Right lobe of liver (tissue), 4 donors: Measurements from ENCODE around the gene SH2D2A.

ENCODE experiments used
- POLR2A ChIP-seq: fragments of 450-650 bp; IDR thresholded peaks from one replicate; pipeline ENCODE4 v1.6.1; 2017; ENCODE audit warnings: antibody characterized with exemption, mild to moderate bottlenecking
- TF ChIP-seq, protein P1 (sequence below), 4 donors: fragments of 200-600 bp in 3 of 4; fragments of 450-650 bp in 1 of 4; IDR thresholded peaks; one replicate each; pipeline versions ENCODE4 v1.5.1 to v1.8.0; 2016 to 2022; ENCODE audit warnings: antibody characterized with exemption in 4 of 4, mild to moderate bottlenecking in 2 of 4
- donor health status: DM: no; HTN: no; CAD: no.
- donor health status: DM: no; HTN: no; CAD: no.
- donor health status: DM: no; HTN: yes; CAD: no.

DNA sequence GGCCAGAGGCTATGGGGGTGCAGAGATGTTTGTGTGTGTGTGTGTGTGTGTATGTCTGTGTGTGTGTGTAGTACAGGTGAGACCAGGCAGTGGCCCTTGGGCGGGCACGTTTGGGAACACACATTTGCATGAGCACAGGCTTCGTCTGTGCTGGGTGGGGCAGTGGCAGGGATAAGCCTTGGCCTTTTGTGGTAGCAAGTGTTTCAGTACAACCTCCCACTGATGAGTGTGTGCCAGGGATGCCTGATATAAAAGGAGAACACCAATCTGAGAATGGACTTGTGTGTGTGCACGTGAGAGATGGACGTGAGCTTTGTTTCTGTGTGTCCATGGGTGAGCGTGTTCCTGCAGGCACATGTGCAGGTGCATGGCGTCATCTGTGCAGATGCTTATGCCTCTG lies 47.0 kb upstream of the SH2D2A start:
- TF ChIP-seq POLR2A, result no peak
- TF ChIP-seq, protein P1, sequence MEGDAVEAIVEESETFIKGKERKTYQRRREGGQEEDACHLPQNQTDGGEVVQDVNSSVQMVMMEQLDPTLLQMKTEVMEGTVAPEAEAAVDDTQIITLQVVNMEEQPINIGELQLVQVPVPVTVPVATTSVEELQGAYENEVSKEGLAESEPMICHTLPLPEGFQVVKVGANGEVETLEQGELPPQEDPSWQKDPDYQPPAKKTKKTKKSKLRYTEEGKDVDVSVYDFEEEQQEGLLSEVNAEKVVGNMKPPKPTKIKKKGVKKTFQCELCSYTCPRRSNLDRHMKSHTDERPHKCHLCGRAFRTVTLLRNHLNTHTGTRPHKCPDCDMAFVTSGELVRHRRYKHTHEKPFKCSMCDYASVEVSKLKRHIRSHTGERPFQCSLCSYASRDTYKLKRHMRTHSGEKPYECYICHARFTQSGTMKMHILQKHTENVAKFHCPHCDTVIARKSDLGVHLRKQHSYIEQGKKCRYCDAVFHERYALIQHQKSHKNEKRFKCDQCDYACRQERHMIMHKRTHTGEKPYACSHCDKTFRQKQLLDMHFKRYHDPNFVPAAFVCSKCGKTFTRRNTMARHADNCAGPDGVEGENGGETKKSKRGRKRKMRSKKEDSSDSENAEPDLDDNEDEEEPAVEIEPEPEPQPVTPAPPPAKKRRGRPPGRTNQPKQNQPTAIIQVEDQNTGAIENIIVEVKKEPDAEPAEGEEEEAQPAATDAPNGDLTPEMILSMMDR (IDR thresholded peaks at IDR 0.05), result no peak
